ENCODE data around the gene ZC3H18.

The ZC3H18 gene

GRCh38 chr16:88640498-88641247 lies 70.5 kb downstream of the ZC3H18 start:
- DNase-seq (ENCODE audit: low read depth): no peak

GRCh38 chr16:88642881-88643643 lies 72.9 kb downstream of the ZC3H18 start:
- DNase-seq (ENCODE audit: low read depth): no peak

GRCh38 chr16:88643644-88643932 lies 73.4 kb downstream of the ZC3H18 start:
- no peak for DNase-seq (ENCODE audit: low read depth)

- DNase-seq (ENCODE audit: low read depth): no peak
These were observed 75.3 kb downstream of the ZC3H18 start for GRCh38 chr16:88645455-88645854.

- DNase-seq (ENCODE audit: low read depth): no peak
These were observed 75.7 kb downstream of the ZC3H18 start for GRCh38 chr16:88645941-88646340.

- no peak for DNase-seq (ENCODE audit: low read depth)
These were observed 76.3 kb downstream of the ZC3H18 start for GRCh38 chr16:88646345-88647034.

GRCh38 chr16:88647178-88648070 lies 77.2 kb downstream of the ZC3H18 start:
- no peak for DNase-seq (ENCODE audit: low read depth)

- DNase-seq (ENCODE audit: low read depth): no peak
These were observed 79.2 kb downstream of the ZC3H18 start for GRCh38 chr16:88649195-88649923.

GRCh38 chr16:88649924-88650748 lies 79.9 kb downstream of the ZC3H18 start:
- peak; percentile 39 for DNase-seq (ENCODE audit: low read depth)

- peak; percentile 78 for DNase-seq (ENCODE audit: low read depth)
These were observed 80.6 kb downstream of the ZC3H18 start, which contains the start of gene CYBA for GRCh38 chr16:88650749-88651275. Gene CYBA, minus strand, starts transcription at chr16:88651053. Its CDS starts 40 bp downstream, at chr16:88651013.

GRCh38 chr16:88651276-88651988 lies 81.2 kb downstream of the ZC3H18 start:
- peak; percentile 20 for DNase-seq (ENCODE audit: low read depth)

- no peak for DNase-seq (ENCODE audit: low read depth)
These were observed 82.0 kb downstream of the ZC3H18 start for GRCh38 chr16:88651989-88652761.

GRCh38 chr16:88652762-88653063 lies 82.5 kb downstream of the ZC3H18 start:
- DNase-seq (ENCODE audit: low read depth): no peak

- no peak for DNase-seq (ENCODE audit: low read depth)
These were observed 82.9 kb downstream of the ZC3H18 start for GRCh38 chr16:88653101-88653500.

- no peak for DNase-seq (ENCODE audit: low read depth)
These were observed 83.6 kb downstream of the ZC3H18 start for GRCh38 chr16:88653596-88654362.

- DNase-seq (ENCODE audit: low read depth): no peak
These were observed 84.3 kb downstream of the ZC3H18 start for GRCh38 chr16:88654363-88655052.

- no peak for DNase-seq (ENCODE audit: low read depth)
These were observed 85.0 kb downstream of the ZC3H18 start for GRCh38 chr16:88655053-88655732.
